ENCODE results near the gene TMEM151B. TPM values are rescaled to one million over a fixed set of nuclear protein-coding genes. Genes with fewer than 3 reads are reported as not detected.

The TMEM151B gene
- total and polyA plus RNA-seq, 2 experiments from 2014 or later: 0.30 TPM

GRCh38 chr6:44227148-44227793 is 43.0 kb upstream of the TMEM151B start:
- Histone ChIP-seq H3K36me3 (replicated peaks; ENCODE audit: insufficient read depth, low read depth) (no peaks in the 10 kb centered on the region), H3K27ac (no peak overlapping the region), H3K79me2 (peaks cover 5% of the 10 kb centered on the region), H3K9me3 (ENCODE audit: low read depth) (no peaks in the 10 kb centered on the region), H2AFZ (peak overlapping the region; percentile 6), H3K4me3 (no peak overlapping the region), H3K4me1 (ENCODE audit: insufficient read depth) (peaks cover 42% of the 10 kb centered on the region), H3K27me3 (no peaks in the 10 kb centered on the region), H4K20me1 (ENCODE audit: insufficient read depth, poor library complexity, severe bottlenecking) (no peaks in the 10 kb centered on the region), H3K4me2 (peak overlapping the region; percentile 61), H3K9me2 (replicated peaks; ENCODE audit: insufficient read depth) (no peaks in the 10 kb centered on the region)
- TF ChIP-seq EZH2 (IDR thresholded peaks at IDR 0.05; ENCODE audit: borderline replicate concordance) (no peak), EZH2phosphoT487 (IDR thresholded peaks at IDR 0.05; ENCODE audit: low read depth, severe bottlenecking, unreplicated experiment) (no peak), CTCF (IDR thresholded peaks at IDR 0.05; ENCODE audit: poor library complexity) (no peak)
- no peak for DNase-seq (ENCODE audit: low spot score)
- 81% methylated on average over 7 of the region's 7 CpGs for WGBS (ENCODE audit: low lambda C conversion rate, missing lambda C conversion rate)

- H3K9me2 ChIP-seq (replicated peaks; ENCODE audit: insufficient read depth): no peaks in the 10 kb centered on the region
- no peak overlapping the region for H3K4me3 ChIP-seq
- H3K27ac ChIP-seq: no peak overlapping the region
- H2AFZ ChIP-seq: no peak overlapping the region
- DNase-seq (ENCODE audit: low spot score): no peak
- peaks cover 5% of the 10 kb centered on the region for H3K79me2 ChIP-seq
- H3K9me3 ChIP-seq (ENCODE audit: low read depth): no peaks in the 10 kb centered on the region
- peaks cover 37% of the 10 kb centered on the region for H3K4me1 ChIP-seq (ENCODE audit: insufficient read depth)
- 100% methylated on average over 6 of the region's 6 CpGs for WGBS (ENCODE audit: low lambda C conversion rate, missing lambda C conversion rate)
- H3K27me3 ChIP-seq: no peaks in the 10 kb centered on the region
- no peaks in the 10 kb centered on the region for H3K36me3 ChIP-seq (replicated peaks; ENCODE audit: insufficient read depth, low read depth)
- no peak for TF ChIP-seq EZH2phosphoT487 (IDR thresholded peaks at IDR 0.05; ENCODE audit: low read depth, severe bottlenecking, unreplicated experiment)
- TF ChIP-seq EZH2 (IDR thresholded peaks at IDR 0.05; ENCODE audit: borderline replicate concordance): no peak
- TF ChIP-seq CTCF (IDR thresholded peaks at IDR 0.05; ENCODE audit: poor library complexity): no peak
- H3K4me2 ChIP-seq: no peak overlapping the region
- no peaks in the 10 kb centered on the region for H4K20me1 ChIP-seq (ENCODE audit: insufficient read depth, poor library complexity, severe bottlenecking)
These were observed 42.2 kb upstream of the TMEM151B start for GRCh38 chr6:44228031-44228430.

- Histone ChIP-seq H3K27me3 (no peaks in the 10 kb centered on the region), H2AFZ (no peak overlapping the region), H3K9me2 (replicated peaks; ENCODE audit: insufficient read depth) (no peaks in the 10 kb centered on the region), H3K79me2 (peaks cover 5% of the 10 kb centered on the region), H3K9me3 (ENCODE audit: low read depth) (no peaks in the 10 kb centered on the region), H3K27ac (no peak overlapping the region), H3K4me2 (no peak overlapping the region), H3K36me3 (replicated peaks; ENCODE audit: insufficient read depth, low read depth) (no peaks in the 10 kb centered on the region), H3K4me1 (ENCODE audit: insufficient read depth) (peaks cover 37% of the 10 kb centered on the region), H3K4me3 (no peak overlapping the region), H4K20me1 (ENCODE audit: insufficient read depth, poor library complexity, severe bottlenecking) (no peaks in the 10 kb centered on the region)
- 95% methylated on average over 7 of the region's 7 CpGs for WGBS (ENCODE audit: low lambda C conversion rate, missing lambda C conversion rate)
- TF ChIP-seq EZH2 (IDR thresholded peaks at IDR 0.05; ENCODE audit: borderline replicate concordance) (no peak), EZH2phosphoT487 (IDR thresholded peaks at IDR 0.05; ENCODE audit: low read depth, severe bottlenecking, unreplicated experiment) (no peak), CTCF (IDR thresholded peaks at IDR 0.05; ENCODE audit: poor library complexity) (no peak)
- DNase-seq (ENCODE audit: low spot score): no peak
These were observed 41.8 kb upstream of the TMEM151B start for GRCh38 chr6:44228433-44228832.
